ENCODE results near the gene CELSR3.

DNA sequence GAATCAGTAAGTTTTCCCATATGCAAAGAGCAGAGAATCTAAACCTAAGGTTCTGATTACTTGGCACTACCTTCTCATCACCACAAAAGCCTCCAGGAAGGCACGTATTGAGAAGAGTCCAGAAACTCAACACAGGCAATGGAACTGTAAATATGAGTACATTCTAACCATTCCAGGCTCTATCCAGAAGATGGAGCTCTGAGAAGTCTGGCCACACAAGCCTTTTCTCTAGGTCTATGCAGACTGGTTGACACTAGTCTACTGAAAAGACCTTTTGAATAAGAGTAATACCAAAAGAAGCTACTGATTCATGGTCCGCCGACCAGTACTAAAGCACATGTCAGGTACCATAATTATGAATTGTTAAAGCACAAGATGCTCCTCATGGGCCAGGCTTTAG, 35.3 kb upstream of the CELSR3 start:
- TF ChIP-seq POLR2A (IDR thresholded peaks at IDR 0.05) (no peak), EP300 (IDR thresholded peaks at IDR 0.05) (no peak)
- TF ChIP-seq, protein P1, sequence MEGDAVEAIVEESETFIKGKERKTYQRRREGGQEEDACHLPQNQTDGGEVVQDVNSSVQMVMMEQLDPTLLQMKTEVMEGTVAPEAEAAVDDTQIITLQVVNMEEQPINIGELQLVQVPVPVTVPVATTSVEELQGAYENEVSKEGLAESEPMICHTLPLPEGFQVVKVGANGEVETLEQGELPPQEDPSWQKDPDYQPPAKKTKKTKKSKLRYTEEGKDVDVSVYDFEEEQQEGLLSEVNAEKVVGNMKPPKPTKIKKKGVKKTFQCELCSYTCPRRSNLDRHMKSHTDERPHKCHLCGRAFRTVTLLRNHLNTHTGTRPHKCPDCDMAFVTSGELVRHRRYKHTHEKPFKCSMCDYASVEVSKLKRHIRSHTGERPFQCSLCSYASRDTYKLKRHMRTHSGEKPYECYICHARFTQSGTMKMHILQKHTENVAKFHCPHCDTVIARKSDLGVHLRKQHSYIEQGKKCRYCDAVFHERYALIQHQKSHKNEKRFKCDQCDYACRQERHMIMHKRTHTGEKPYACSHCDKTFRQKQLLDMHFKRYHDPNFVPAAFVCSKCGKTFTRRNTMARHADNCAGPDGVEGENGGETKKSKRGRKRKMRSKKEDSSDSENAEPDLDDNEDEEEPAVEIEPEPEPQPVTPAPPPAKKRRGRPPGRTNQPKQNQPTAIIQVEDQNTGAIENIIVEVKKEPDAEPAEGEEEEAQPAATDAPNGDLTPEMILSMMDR (IDR thresholded peaks at IDR 0.05): no peak

Measured in ovary (tissue), 3 donors.